Measurements from ENCODE around the gene FGB.

FGB gene

DNA sequence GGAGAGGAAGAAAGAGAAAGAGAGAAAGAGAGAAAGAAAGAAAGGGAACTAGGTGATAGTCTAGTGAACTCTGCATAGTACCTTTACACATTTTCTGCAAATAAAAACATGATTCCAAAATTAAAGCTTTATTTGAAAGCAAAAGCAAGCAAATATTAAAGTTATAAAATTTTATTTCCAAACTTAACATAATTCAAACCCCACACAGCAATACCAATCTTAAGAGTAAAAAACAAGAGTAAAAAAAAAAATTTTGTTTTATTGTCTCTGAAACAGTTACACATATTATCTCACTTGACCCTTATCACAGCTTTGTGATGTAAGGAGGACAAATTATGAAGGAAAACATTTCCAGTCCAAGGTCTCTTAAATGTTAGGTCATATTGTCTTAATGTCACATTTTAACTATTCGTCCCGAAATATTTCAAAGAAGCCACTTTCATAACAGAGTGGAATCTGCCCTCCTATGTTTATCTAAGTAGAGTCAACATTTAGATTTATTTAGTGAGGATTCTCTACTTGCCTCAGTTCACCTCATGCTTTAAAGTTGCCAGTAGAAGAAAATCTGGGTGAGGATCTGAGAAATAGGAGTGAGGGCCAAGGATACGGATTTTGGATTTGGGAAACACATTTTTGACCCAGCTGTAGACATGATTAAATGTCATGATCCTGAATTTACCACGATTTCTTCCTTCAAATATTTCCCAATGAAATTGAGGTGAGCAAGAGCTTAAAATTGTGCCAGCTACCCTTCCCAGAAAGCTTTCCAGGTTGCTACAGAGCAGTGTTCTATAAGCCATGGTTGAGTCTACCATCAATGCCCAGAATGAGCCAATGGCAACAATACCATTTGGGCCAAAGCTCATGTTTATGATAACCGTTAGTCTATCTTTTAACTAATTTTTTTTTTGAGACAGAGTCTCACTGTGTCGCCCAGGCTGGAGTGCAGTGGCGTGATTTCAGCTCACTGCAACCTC is 35.3 kb downstream of the FGB start:
- no peak for DNase-seq

- no peak for DNase-seq
Measured at GRCh38 chr4:154602404-154603020, 39.7 kb downstream of the FGB start.

DNA sequence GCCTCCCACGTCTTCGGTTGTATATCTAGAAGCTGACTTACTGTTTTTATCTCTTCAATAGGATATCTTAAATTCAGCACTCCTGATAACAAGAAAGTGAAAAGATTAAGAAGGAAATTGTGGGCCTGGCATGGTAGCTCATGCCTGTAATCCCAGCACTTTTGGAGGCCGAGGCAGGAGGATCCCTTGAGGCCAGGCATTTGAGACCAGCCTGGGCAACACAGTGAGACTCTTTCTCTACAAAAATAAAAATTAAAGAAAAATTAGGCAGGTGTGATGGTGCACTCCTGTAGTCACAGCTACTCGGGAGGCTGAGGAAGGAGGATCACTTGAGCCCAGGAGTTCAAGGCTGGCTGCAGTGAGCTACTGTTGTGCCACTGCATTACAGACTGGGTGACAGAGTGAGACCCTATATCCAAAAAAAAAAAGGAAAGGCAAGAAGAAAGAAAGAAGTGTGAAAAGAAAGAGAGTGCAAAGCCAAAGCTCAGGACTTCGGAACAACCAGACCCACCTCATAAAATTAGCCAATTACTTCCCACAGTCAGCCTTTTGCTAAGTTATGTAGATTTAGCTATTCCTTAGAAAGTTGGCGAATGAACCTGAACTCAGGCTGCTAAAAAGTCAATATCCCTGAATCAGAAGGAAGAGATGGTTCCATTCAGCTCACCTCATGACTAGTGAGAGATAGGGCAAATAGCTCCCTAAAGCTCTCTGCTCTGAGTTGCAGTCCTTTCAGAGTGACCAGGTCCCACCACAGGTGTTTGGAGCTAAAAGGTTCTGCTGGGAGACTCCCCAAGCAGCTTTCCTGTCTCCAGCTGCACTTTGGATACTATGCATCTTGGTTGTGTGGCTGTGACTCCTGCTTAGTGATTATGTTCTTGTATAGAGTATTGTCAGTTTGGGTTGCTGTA is 40.5 kb downstream of the FGB start:
- DNase-seq, result no peak

DNA sequence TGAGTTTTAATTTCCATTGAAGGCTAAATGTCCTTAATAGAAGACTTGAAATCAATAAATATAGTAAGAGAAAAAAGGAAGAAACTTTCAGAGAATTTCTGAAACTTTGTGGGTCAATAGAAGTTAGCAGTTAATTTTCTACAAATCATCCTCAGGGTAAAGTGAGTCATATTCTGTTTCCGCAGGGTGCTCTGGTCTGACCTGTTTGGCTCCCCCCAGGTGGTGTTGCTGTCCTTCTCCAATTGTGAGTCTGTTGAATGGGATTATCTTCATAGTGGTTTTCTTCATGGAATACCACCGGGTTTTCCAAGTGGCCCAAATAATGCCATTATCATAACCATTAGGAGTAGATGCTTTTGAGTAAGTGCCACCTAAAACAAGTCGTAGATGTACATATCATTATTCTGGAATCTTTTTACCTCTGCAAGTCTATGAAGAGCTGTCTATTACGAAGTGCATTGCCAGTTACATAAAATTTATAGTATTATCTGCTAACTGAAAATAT is 41.9 kb downstream of the FGB start:
- no peak for DNase-seq

- DNase-seq, result no peak
Measured at GRCh38 chr4:154606728-154607723, 44.2 kb downstream of the FGB start.

GRCh38 chr4:154608361-154609252 is 45.8 kb downstream of the FGB start:
- DNase-seq, result no peak

- no peak for DNase-seq
Measured at GRCh38 chr4:154609532-154609931, 46.7 kb downstream of the FGB start.

DNA sequence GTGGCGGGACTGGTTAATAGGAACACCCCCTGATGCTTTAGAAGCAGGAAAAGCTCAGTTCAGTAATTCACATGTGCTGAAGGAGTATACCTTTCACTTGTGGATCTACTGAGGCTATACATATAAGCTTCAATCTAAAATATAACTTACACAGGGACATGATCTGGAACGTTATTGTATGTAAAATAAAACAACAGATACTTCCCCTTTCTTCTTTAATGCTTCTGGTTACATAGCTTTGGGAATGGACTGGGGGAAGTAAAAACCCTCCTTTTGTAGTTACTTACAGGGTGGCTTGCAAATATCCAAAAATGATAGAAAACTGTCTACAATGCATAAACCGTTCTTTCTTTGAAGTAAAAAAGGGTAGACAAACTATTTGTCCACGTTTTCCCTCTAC is 47.8 kb downstream of the FGB start:
- no peak for DNase-seq

GRCh38 chr4:154611833-154612232 is 49.0 kb downstream of the FGB start:
- no peak for DNase-seq

GRCh38 chr4:154612472-154613414 is 49.9 kb downstream of the FGB start, which contains the start of gene FGG:
Gene FGG, minus strand, starts transcription at chr4:154612656. Its CDS starts 47 bp downstream, at chr4:154612609.
- DNase-seq, result no peak

GRCh38 chr4:154614306-154614705 is 51.5 kb downstream of the FGB start:
- no peak for DNase-seq

DNA sequence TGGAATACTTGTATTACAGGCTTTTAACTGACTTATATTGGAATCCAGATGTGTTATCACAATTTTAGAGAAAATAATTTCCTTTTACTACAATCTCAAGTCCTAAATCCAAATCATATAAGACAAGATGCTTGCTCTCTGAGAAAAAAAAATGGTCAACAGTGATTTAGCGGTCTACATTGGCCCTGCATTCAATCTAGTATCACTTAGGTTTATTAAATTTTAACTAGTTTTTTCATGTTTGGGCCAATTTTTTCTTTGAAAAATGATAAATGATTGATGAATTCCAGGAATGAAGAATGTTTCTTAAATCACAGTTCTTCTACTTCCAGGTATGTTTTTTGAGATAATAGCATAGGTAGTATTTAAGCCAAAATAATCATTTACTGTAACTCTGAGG is 52.4 kb downstream of the FGB start:
- DNase-seq, result no peak

DNA sequence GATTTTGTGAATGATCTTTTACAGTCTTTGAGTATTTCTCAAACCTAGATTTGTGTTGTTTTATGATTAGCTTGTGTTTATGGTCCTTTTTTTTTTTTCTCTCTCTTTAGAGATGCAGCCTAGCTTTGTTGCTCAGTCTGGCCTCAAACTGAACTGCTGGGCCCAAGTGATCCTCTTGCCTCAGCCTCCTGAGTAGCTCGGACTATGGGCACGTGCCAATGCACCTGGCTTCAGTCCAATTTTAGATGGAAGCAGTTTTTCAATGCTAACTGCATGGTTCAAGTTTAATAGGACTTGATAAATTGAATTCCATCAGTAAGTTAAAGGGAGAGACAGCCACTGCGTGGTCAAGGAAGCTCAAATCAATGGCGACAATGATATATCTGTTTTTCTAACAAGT is 53.5 kb downstream of the FGB start:
- DNase-seq, result no peak

DNA sequence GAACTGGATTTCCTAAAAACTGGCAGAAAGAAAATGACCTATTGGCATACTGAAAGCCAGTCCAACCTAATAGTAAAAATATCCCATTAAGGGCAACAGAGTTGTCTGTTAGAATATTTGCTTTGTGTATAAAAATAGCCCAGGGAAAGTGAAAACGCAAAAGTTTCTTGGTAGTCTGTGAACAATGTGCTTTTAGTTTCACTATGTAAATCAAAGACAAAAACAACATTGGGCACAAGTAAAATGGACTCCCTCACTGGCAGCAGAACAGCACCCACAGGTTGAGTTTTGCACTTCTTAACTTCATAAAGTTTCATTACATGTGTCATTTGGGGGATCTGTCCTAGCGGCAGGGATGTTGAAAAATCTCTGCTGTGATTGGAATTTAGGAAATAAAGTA is 53.9 kb downstream of the FGB start:
- DNase-seq, result no peak

GRCh38 chr4:154617820-154618317 is 55.1 kb downstream of the FGB start:
- no peak for DNase-seq

- DNase-seq, result peak in 5 of 6 experiments; percentile 4 to 39 (median 15)
Measured at GRCh38 chr4:154618708-154619315, 56.0 kb downstream of the FGB start.

DNA sequence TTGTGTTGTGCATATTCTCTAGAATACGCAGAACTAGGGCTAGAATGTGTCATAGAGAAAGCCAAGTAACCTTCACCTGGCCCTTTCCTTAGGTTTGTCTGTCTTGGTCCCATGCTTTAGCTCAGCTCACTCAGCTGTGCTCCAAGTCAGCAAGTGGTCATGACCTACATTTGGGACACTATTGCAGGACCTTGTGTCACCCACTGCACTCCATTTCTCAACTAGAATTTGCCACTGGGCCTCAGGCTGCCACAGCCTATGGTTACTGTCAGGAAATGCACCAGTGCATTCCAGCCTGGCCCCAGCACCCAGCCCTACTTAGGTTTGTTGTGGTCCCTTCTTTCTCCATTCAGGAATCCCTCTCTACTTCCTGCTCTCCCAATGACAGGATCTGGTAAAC is 57.3 kb downstream of the FGB start:
- no peak for DNase-seq
